Caco-2 (cell line): Measurements from ENCODE around the gene ATP6V1E1. TPM values are rescaled to one million over a fixed set of nuclear protein-coding genes. Genes with fewer than 3 reads are reported as not detected.

Source experiments
- BruUV-seq: library from RNA; stranded (reverse); fragments of 400-500 nt; replicated peaks from 2 replicates; lab custom pipeline; 2021; lab: Mats Ljungman, UMichigan
- CTCF ChIA-PET: fragments of 300-600 bp; sonication (Branson Sonifier 250); formaldehyde crosslinking; loops from one replicate; lab custom pipeline; 2022; ENCODE audit warnings: antibody characterized with exemption; lab: Charles Lee
- POLR2A ChIA-PET: fragments of 300-600 bp; sonication (Branson Sonifier 250); formaldehyde crosslinking; loops from one replicate; lab custom pipeline; 2022; ENCODE audit warnings: antibody characterized with exemption; lab: Charles Lee
- DNase-seq, 2 experiments: peaks; one replicate each; pipeline versions ENCODE4 v3.0.0 to v3.0.0-alpha.2; 2020 to 2022
- H3K27me3 ChIP-seq: replicated peaks from 2 replicates; pipeline ENCODE4 v1.6.0; 2011; ENCODE audit warnings: low read length; ENCODE audit not compliant: control insufficient read depth, insufficient read depth
- H3K36me3 ChIP-seq: 2 replicates; pipeline ENCODE4 v1.5.1; 2011; ENCODE audit warnings: low read length; ENCODE audit not compliant: control insufficient read depth, insufficient read depth
- H3K4me1 ChIP-seq: fragments of 250-450 bp; sonication (Bioruptor Pico); 2 replicates; pipeline ENCODE4 v1.5.1; 2020; ENCODE audit warnings: mild to moderate bottlenecking
- H3K4me3 ChIP-seq: 2 replicates; pipeline ENCODE4 v1.5.1; 2011; ENCODE audit warnings: low read depth, mild to moderate bottlenecking, control low read depth, low read length
- H3K9me3 ChIP-seq: fragments of 250-450 bp; sonication (Bioruptor Pico); 2 replicates; pipeline ENCODE4 v1.5.1; 2020; ENCODE audit warnings: mild to moderate bottlenecking, moderate library complexity
- H3K27ac Mint-ChIP-seq: one replicate; pipeline ENCODE4 v1.8.0; 2022; ENCODE audit warnings: mixed read lengths; ENCODE audit not compliant: unreplicated experiment
- H3K27me3 Mint-ChIP-seq: one replicate; pipeline ENCODE4 v1.8.0; 2022; ENCODE audit warnings: mixed read lengths; ENCODE audit not compliant: insufficient read depth, unreplicated experiment
- H3K36me3 Mint-ChIP-seq: one replicate; pipeline ENCODE4 v1.8.0; 2022; ENCODE audit warnings: mild to moderate bottlenecking, mixed read lengths; ENCODE audit not compliant: insufficient read depth, unreplicated experiment
- H3K4me1 Mint-ChIP-seq: one replicate; pipeline ENCODE4 v1.8.0; 2022; ENCODE audit warnings: low read depth, mixed read lengths; ENCODE audit not compliant: unreplicated experiment
- H3K4me3 Mint-ChIP-seq: one replicate; pipeline ENCODE4 v1.8.0; 2022; ENCODE audit warnings: mild to moderate bottlenecking, moderate library complexity, mixed read lengths; ENCODE audit not compliant: unreplicated experiment
- H3K9me3 Mint-ChIP-seq: one replicate; pipeline ENCODE4 v1.8.0; 2022; ENCODE audit warnings: mixed read lengths; ENCODE audit not compliant: unreplicated experiment
- CTCF ChIP-seq, 2 experiments: fragments of 200-600 bp in 1 of 2; IDR thresholded peaks; 1 replicate in 1 of 2; 2 replicates in 1 of 2; pipeline versions ENCODE4 v1.5.1 to v1.8.0; 2011 to 2022; ENCODE audit warnings: antibody characterized with exemption in 1 of 2, control low read depth in 1 of 2, inconsistent platforms in 1 of 2, low read depth in 1 of 2, low read length in 1 of 2, mild to moderate bottlenecking in 1 of 2, moderate library complexity in 1 of 2; ENCODE audit not compliant: insufficient read depth in 1 of 2, severe bottlenecking in 1 of 2, unreplicated experiment in 1 of 2
- intact Hi-C: fragments of 100-400 bp; cut with micrococcal nuclease; formaldehyde crosslinking; loops from one replicate; pipeline ENCODE4 v1.10.0; 2022; ENCODE audit not compliant: unreplicated experiment
- total RNA-seq: library from RNA; stranded (reverse); gene quantifications from 2 replicates; pipeline ENCODE4 v1.2.3, GENCODE V29; 2022

The ATP6V1E1 gene
- total RNA-seq, 1 experiment from 2014 or later: 147 TPM

- CTCF ChIA-PET: no interaction called here
Measured at GRCh38 chr22:17576470-17576869, 52.1 kb downstream of the ATP6V1E1 start.

GRCh38 chr22:17575681-17576080 lies 52.9 kb downstream of the ATP6V1E1 start:
- Histone ChIP-seq H3K9me3 (no peaks in the 10 kb centered on the region), H3K4me1 (no peaks in the 10 kb centered on the region; the same call in 1 of the 2 replicates), H3K4me3 (no peak overlapping the region), H3K27me3 (no peaks in the 10 kb centered on the region), H3K36me3 (no peaks in the 10 kb centered on the region)
- no peak for TF ChIP-seq CTCF (IDR thresholded peaks at IDR 0.05; ENCODE audit: insufficient read depth in 1 of 2, low read depth in 1 of 2, low read length in 1 of 2, severe bottlenecking in 1 of 2, unreplicated experiment in 1 of 2)
- POLR2A ChIA-PET: no interaction called here
- H3K4me1 Mint-ChIP-seq: peaks cover 6% of the 10 kb centered on the region
- no peak for DNase-seq
- H3K27ac Mint-ChIP-seq: no peak overlapping the region
- CTCF ChIA-PET: no interaction called here
- H3K9me3 Mint-ChIP-seq: no peaks in the 10 kb centered on the region
- H3K4me3 Mint-ChIP-seq: no peak overlapping the region
- intact Hi-C loops: no loop called here
- BruUV-seq: no TSS peak
- no peaks in the 10 kb centered on the region for H3K36me3 Mint-ChIP-seq
- H3K27me3 Mint-ChIP-seq: no peaks in the 10 kb centered on the region

More at GRCh38 chr22:17576470-17576869, 52.1 kb downstream of the ATP6V1E1 start:
- no peaks in the 10 kb centered on the region; the same call in 1 of the 2 replicates for H3K4me1 ChIP-seq
- no peaks in the 10 kb centered on the region for H3K27me3 Mint-ChIP-seq
- H3K27me3 ChIP-seq: no peaks in the 10 kb centered on the region
- no peak for TF ChIP-seq CTCF (IDR thresholded peaks at IDR 0.05; ENCODE audit: insufficient read depth in 1 of 2, low read depth in 1 of 2, low read length in 1 of 2, severe bottlenecking in 1 of 2, unreplicated experiment in 1 of 2)
- BruUV-seq: no TSS peak
- DNase-seq: no peak
- peaks cover 6% of the 10 kb centered on the region for H3K4me1 Mint-ChIP-seq
- H3K27ac Mint-ChIP-seq: no peak overlapping the region
- POLR2A ChIA-PET: no interaction called here
- no peaks in the 10 kb centered on the region for H3K9me3 Mint-ChIP-seq
- H3K36me3 Mint-ChIP-seq: no peaks in the 10 kb centered on the region
- intact Hi-C loops: no loop called here
- no peak overlapping the region for H3K4me3 Mint-ChIP-seq
- no peaks in the 10 kb centered on the region for H3K36me3 ChIP-seq
- no peak overlapping the region for H3K4me3 ChIP-seq
- H3K9me3 ChIP-seq: no peaks in the 10 kb centered on the region

DNA sequence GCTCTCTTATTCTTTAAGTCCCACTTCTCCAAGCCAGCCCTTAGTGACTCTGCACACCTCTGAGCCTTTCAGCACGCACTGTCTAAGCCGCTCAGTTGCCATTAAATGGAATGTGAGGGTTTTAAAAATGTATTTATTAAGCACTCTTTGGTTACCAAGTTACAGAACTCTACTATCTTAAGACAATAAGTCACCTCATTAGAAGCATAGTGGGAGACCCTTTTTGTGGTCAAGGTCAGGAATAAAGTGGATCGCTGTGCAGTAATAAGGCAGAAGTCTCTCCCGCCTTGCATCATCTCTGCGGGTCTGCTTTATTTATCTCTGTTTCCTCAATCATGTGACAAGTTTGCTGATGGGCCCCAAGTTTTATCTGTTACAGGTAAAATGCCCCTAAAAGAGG lies 53.4 kb downstream of the ATP6V1E1 start:
- Mint-ChIP-seq H3K9me3 (no peaks in the 10 kb centered on the region), H3K4me3 (no peak overlapping the region), H3K27me3 (no peaks in the 10 kb centered on the region), H3K36me3 (no peaks in the 10 kb centered on the region), H3K4me1 (peaks cover 6% of the 10 kb centered on the region), H3K27ac (no peak overlapping the region)
- ChIA-PET POLR2A (no interaction called here), CTCF (no interaction called here)
- TF ChIP-seq CTCF (IDR thresholded peaks at IDR 0.05; ENCODE audit: insufficient read depth in 1 of 2, low read depth in 1 of 2, low read length in 1 of 2, severe bottlenecking in 1 of 2, unreplicated experiment in 1 of 2): no peak
- no peak overlapping the region for H3K4me3 ChIP-seq
- DNase-seq: no peak
- no TSS peak for BruUV-seq
- no peaks in the 10 kb centered on the region for H3K27me3 ChIP-seq
- H3K36me3 ChIP-seq: no peaks in the 10 kb centered on the region
- intact Hi-C loops: no loop called here
- no peaks in the 10 kb centered on the region for H3K9me3 ChIP-seq
- H3K4me1 ChIP-seq: no peaks in the 10 kb centered on the region; the same call in 1 of the 2 replicates
